Type B pancreatic cell (in vitro differentiated cells): Measurements from ENCODE around the gene ATCAY. TPM values are rescaled to one million over a fixed set of nuclear protein-coding genes. Genes with fewer than 3 reads are reported as not detected.

Experiments used
- DNase-seq: peaks from one replicate; pipeline ENCODE4 v3.0.0; 2021; ENCODE audit warnings: mixed read lengths; ENCODE audit not compliant: unreplicated experiment; ENCODE audit errors: extremely low spot score
- H3K27ac Mint-ChIP-seq: 2 replicates; pipeline ENCODE4 v1.8.0; 2021; ENCODE audit warnings: mild to moderate bottlenecking, mixed read lengths
- H3K27me3 Mint-ChIP-seq: 2 replicates; pipeline ENCODE4 v1.8.0; 2021; ENCODE audit warnings: mixed read lengths
- H3K36me3 Mint-ChIP-seq: 2 replicates; pipeline ENCODE4 v1.8.0; 2021; ENCODE audit warnings: mixed read lengths
- H3K4me1 Mint-ChIP-seq: one replicate; pipeline ENCODE4 v1.8.0; 2021; ENCODE audit warnings: mixed read lengths; ENCODE audit not compliant: unreplicated experiment
- H3K4me3 Mint-ChIP-seq: 2 replicates; pipeline ENCODE4 v1.8.0; 2021; ENCODE audit warnings: mild to moderate bottlenecking, mixed read lengths
- H3K9me3 Mint-ChIP-seq: 2 replicates; pipeline ENCODE4 v1.8.0; 2021; ENCODE audit warnings: mixed read lengths
- CTCF ChIP-seq: fragments of 200-600 bp; sonication (generic); conservative IDR thresholded peaks from 2 replicates; pipeline ENCODE4 v1.5.0; 2021; ENCODE audit warnings: antibody characterized with exemption, mild to moderate bottlenecking
- total RNA-seq: library from RNA; stranded (reverse); gene quantifications from 2 replicates; pipeline ENCODE4 v1.2.1, GENCODE V29; 2021; ENCODE audit warnings: low replicate concordance

The ATCAY gene
- total RNA-seq, 1 donor from 2014 or later, result 3.3 TPM

- peak; percentile 88 for DNase-seq
- peak overlapping the region; percentile 94 for H3K27ac Mint-ChIP-seq
- peaks cover 27% of the 10 kb centered on the region for H3K4me1 Mint-ChIP-seq
- peaks cover 14% of the 10 kb centered on the region for H3K36me3 Mint-ChIP-seq
- peak overlapping the region; percentile 90 for H3K4me3 Mint-ChIP-seq
- no peaks in the 10 kb centered on the region for H3K27me3 Mint-ChIP-seq
- no peak for TF ChIP-seq CTCF
- no peaks in the 10 kb centered on the region for H3K9me3 Mint-ChIP-seq
These were observed 88.3 kb downstream of the ATCAY start for GRCh38 chr19:3968556-3969434.

- peak; percentile 44 for TF ChIP-seq CTCF
- Mint-ChIP-seq H3K27me3 (no peaks in the 10 kb centered on the region), H3K4me1 (peaks cover 27% of the 10 kb centered on the region), H3K27ac (peak overlapping the region; percentile 94), H3K4me3 (peak overlapping the region; percentile 90), H3K36me3 (peaks cover 14% of the 10 kb centered on the region), H3K9me3 (no peaks in the 10 kb centered on the region)
- no peak for DNase-seq
These were observed 89.2 kb downstream of the ATCAY start for GRCh38 chr19:3969435-3970312.

- H3K27me3 Mint-ChIP-seq, result no peaks in the 10 kb centered on the region
- peaks cover 27% of the 10 kb centered on the region for H3K4me1 Mint-ChIP-seq
- peak overlapping the region; percentile 94 for H3K27ac Mint-ChIP-seq
- no peak for TF ChIP-seq CTCF
- no peak for DNase-seq
- peak overlapping the region; percentile 90 for H3K4me3 Mint-ChIP-seq
- peaks cover 14% of the 10 kb centered on the region for H3K36me3 Mint-ChIP-seq
- H3K9me3 Mint-ChIP-seq, result no peaks in the 10 kb centered on the region
These were observed 89.9 kb downstream of the ATCAY start for GRCh38 chr19:3970313-3970807.

GRCh38 chr19:3970808-3971598 is 90.5 kb downstream of the ATCAY start, which contains the start of gene DAPK3:
DAPK3 (minus strand) TSS chr19:3971099; CDS start chr19:3969735, 1,364 bp downstream.
- H3K27me3 Mint-ChIP-seq, result no peaks in the 10 kb centered on the region
- peak; percentile 98 for DNase-seq
- peak within 1 kb of the TSS; percentile 94 for H3K27ac Mint-ChIP-seq
- TF ChIP-seq CTCF, result no peak
- peak within 1 kb of the TSS; percentile 90 for H3K4me3 Mint-ChIP-seq
- H3K9me3 Mint-ChIP-seq, result no peaks in the 10 kb centered on the region
- peaks cover 27% of the 10 kb centered on the region for H3K4me1 Mint-ChIP-seq
- H3K36me3 Mint-ChIP-seq, result peaks cover 18% of the 10 kb centered on the region

GRCh38 chr19:3975144-3975543 is 94.7 kb downstream of the ATCAY start:
- no peaks in the 10 kb centered on the region for H3K27me3 Mint-ChIP-seq
- H3K27ac Mint-ChIP-seq, result no peak overlapping the region
- no peak for DNase-seq
- H3K36me3 Mint-ChIP-seq, result peaks cover 9% of the 10 kb centered on the region
- TF ChIP-seq CTCF, result no peak
- peaks cover 11% of the 10 kb centered on the region for H3K4me1 Mint-ChIP-seq
- H3K4me3 Mint-ChIP-seq, result no peak overlapping the region
- no peaks in the 10 kb centered on the region for H3K9me3 Mint-ChIP-seq
